ENCODE measurements around the gene SURF1.

Gene SURF1

DNA sequence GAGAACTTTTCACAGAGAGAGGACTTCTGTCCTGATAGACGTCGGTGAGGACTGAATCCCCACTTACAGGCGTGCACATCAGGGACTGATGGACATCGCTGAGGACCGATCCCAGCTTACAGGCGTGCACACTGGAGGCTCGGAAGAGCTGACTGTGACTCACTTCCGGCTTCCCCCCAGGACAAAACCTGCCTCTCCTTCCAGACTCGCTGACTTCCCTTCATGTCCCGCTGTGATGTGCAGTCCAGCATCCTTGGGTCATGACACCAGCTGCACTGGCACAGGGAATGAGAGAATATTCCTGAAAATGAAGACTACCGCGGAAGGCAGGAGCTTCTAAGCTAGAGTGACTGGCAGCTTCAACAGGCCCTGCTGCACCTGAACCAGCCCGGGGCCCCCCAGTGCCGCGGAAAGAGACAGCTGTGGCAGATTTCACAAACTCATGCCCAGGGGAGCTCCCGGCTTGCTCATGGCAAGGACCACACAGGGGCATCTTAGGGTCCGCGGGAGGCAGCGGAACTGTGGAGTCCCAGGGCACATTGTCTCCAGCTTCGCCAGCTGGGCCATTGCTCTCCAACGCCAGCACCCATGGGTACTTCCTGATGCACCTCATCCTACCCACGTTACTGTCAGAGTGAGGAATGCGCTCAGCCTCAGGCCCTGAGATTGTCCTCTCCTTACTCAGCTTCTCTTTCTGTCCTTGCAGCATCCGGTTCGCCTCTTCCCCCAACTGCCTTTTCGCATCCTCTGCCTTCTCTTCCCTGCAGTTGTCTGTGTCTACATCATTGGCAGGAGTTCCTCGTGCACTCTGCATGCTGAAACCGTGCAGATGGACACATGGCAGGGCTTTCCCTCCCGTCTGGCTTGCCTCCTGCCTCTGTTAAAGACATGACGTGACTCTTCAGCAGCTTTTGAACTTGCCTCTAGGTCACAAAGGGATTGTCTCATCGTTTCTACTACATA, 49.8 kb downstream of the SURF1 start:
- Mint-ChIP-seq H3K9me3 (peaks cover 21% of the 10 kb centered on the region), H3K36me3 (ENCODE audit: low read depth) (peaks cover 9% of the 10 kb centered on the region), H3K27ac (no peak overlapping the region), H3K27me3 (ENCODE audit: low read depth, poor library complexity) (peaks cover 32% of the 10 kb centered on the region), H3K4me1 (no peaks in the 10 kb centered on the region), H3K4me3 (no peak overlapping the region)
- DNase-seq: no peak
- TF ChIP-seq, protein P1, sequence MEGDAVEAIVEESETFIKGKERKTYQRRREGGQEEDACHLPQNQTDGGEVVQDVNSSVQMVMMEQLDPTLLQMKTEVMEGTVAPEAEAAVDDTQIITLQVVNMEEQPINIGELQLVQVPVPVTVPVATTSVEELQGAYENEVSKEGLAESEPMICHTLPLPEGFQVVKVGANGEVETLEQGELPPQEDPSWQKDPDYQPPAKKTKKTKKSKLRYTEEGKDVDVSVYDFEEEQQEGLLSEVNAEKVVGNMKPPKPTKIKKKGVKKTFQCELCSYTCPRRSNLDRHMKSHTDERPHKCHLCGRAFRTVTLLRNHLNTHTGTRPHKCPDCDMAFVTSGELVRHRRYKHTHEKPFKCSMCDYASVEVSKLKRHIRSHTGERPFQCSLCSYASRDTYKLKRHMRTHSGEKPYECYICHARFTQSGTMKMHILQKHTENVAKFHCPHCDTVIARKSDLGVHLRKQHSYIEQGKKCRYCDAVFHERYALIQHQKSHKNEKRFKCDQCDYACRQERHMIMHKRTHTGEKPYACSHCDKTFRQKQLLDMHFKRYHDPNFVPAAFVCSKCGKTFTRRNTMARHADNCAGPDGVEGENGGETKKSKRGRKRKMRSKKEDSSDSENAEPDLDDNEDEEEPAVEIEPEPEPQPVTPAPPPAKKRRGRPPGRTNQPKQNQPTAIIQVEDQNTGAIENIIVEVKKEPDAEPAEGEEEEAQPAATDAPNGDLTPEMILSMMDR (IDR thresholded peaks at IDR 0.05): no peak

- peaks cover 16% of the 10 kb centered on the region for H3K9me3 Mint-ChIP-seq
- no peaks in the 10 kb centered on the region for H3K4me1 Mint-ChIP-seq
- no peak for DNase-seq
- no peak overlapping the region for H3K27ac Mint-ChIP-seq
- no peak overlapping the region for H3K4me3 Mint-ChIP-seq
- H3K27me3 Mint-ChIP-seq (ENCODE audit: low read depth, poor library complexity): peaks cover 32% of the 10 kb centered on the region
- peaks cover 9% of the 10 kb centered on the region for H3K36me3 Mint-ChIP-seq (ENCODE audit: low read depth)
- TF ChIP-seq, protein P1 (IDR thresholded peaks at IDR 0.05): no peak
These were observed 50.6 kb downstream of the SURF1 start for GRCh38 chr9:133305731-133306130.

GRCh38 chr9:133304477-133305377, 51.6 kb downstream of the SURF1 start:
- Mint-ChIP-seq H3K27ac (no peak overlapping the region), H3K27me3 (ENCODE audit: low read depth, poor library complexity) (peaks cover 32% of the 10 kb centered on the region), H3K36me3 (ENCODE audit: low read depth) (peaks cover 6% of the 10 kb centered on the region), H3K4me3 (no peak overlapping the region), H3K9me3 (peaks cover 12% of the 10 kb centered on the region), H3K4me1 (no peaks in the 10 kb centered on the region)
- TF ChIP-seq, protein P1 (IDR thresholded peaks at IDR 0.05): no peak
- no peak for DNase-seq

DNA sequence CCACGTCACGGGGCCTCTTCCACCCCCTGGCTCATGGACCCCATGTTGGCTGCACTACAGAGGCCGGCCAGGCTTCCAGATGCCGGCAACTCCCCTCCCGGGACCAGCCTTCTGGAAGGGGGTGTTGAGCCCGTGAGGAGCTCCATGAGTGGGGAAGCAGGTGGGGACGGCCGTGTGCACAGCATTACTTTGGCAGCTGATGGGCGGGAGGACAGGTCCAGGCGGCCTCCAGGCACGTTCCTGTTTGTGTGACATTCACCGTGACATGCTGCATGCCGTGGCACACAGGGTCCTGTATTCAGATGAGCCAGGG, 52.2 kb downstream of the SURF1 start:
- peaks cover under 1% of the 10 kb centered on the region for H3K36me3 Mint-ChIP-seq (ENCODE audit: low read depth)
- no peak for DNase-seq
- H3K27me3 Mint-ChIP-seq (ENCODE audit: low read depth, poor library complexity): peaks cover 31% of the 10 kb centered on the region
- H3K9me3 Mint-ChIP-seq: peaks cover 5% of the 10 kb centered on the region
- H3K4me1 Mint-ChIP-seq: no peaks in the 10 kb centered on the region
- no peak overlapping the region for H3K27ac Mint-ChIP-seq
- no peak overlapping the region for H3K4me3 Mint-ChIP-seq
- TF ChIP-seq, protein P1 (IDR thresholded peaks at IDR 0.05): no peak

DNA sequence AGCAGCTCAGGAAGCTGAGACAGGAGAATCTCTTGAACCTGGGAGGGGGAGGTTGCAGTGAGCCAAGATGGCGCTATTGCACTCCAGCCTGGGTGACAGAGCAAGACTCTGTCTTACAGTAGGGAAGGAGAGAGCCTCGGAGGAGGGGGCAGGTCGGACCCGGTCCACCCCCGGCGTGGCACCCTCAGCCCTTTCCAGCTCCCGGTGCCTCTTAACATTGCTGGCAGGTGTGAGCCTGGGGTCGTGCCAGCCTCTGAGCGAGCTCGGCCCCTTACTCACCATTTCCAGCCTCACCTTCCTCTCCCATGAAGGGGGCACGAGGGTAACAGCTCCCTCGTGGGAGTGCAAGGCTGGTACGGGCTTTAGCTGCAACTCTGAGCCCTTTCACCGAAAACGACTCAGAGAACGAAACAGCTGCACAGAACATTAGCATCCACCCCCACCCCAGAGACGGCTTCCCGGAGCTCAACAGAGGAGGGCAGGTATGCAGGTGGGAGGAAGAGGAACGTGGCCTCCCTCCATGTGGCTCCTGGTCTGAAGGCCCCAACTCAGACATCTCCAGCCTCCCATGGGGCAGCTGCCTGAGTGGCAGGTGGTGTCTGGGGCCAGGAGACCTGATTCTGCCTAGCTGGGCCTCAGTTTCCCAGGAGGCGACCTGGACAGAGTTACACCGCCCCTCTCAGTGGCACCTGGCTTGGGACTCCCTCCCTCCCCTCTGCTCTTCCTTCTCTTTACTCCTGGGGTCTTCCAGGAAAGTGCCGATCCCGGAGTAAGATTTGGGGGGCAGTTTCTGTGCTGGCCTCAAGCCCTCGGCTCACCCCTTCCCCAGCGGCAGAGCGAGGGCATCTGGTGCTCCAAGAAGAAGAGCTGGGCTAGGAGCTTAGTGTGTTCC, 52.8 kb downstream of the SURF1 start:
- Mint-ChIP-seq H3K9me3 (peaks cover 2% of the 10 kb centered on the region), H3K36me3 (ENCODE audit: low read depth) (no peaks in the 10 kb centered on the region), H3K4me1 (no peaks in the 10 kb centered on the region), H3K27me3 (ENCODE audit: low read depth, poor library complexity) (peaks cover 34% of the 10 kb centered on the region), H3K4me3 (no peak overlapping the region), H3K27ac (no peak overlapping the region)
- DNase-seq: no peak
- TF ChIP-seq, protein P1 (IDR thresholded peaks at IDR 0.05): no peak

Data from nephron progenitor cell (in vitro differentiated cells).